Progenitor cell of endocrine pancreas (in vitro differentiated cells): ENCODE results near the gene KRT81. TPM values are rescaled to one million over a fixed set of nuclear protein-coding genes. Genes with fewer than 3 reads are reported as not detected.
A peak's percentile ranks its signal among the peaks of the same experiment; 100 is the strongest.

Experiments used
- DNase-seq: peaks from one replicate; pipeline ENCODE4 v3.0.0; 2021; ENCODE audit warnings: low spot score; ENCODE audit not compliant: unreplicated experiment
- H3K27ac Mint-ChIP-seq: 2 replicates; pipeline ENCODE4 v1.8.0; 2021; ENCODE audit warnings: mild to moderate bottlenecking, moderate library complexity, mixed read lengths
- H3K27me3 Mint-ChIP-seq: 2 replicates; pipeline ENCODE4 v1.8.0; 2021; ENCODE audit warnings: mixed read lengths
- H3K36me3 Mint-ChIP-seq: 2 replicates; pipeline ENCODE4 v1.8.0; 2022; ENCODE audit warnings: mixed read lengths; ENCODE audit not compliant: insufficient read depth
- H3K4me1 Mint-ChIP-seq: 2 replicates; pipeline ENCODE4 v1.8.0; 2021; ENCODE audit warnings: low read depth, mixed read lengths
- H3K4me3 Mint-ChIP-seq: 2 replicates; pipeline ENCODE4 v1.8.0; 2021; ENCODE audit warnings: low read depth, mild to moderate bottlenecking, moderate library complexity, mixed read lengths
- H3K9me3 Mint-ChIP-seq: 2 replicates; pipeline ENCODE4 v1.8.0; 2021; ENCODE audit warnings: low read depth, mixed read lengths
- total RNA-seq: library from RNA; stranded (reverse); gene quantifications from 2 replicates; pipeline ENCODE4 v1.2.1, GENCODE V29; 2021
- TF ChIP-seq, protein P1 (sequence below): fragments of 200-600 bp; sonication (generic); IDR thresholded peaks from one replicate; pipeline ENCODE4 v1.5.0; 2021; ENCODE audit warnings: antibody characterized with exemption, mild to moderate bottlenecking; ENCODE audit not compliant: unreplicated experiment

The KRT81 gene
- total RNA-seq, 1 donor from 2014 or later = not detected

DNA sequence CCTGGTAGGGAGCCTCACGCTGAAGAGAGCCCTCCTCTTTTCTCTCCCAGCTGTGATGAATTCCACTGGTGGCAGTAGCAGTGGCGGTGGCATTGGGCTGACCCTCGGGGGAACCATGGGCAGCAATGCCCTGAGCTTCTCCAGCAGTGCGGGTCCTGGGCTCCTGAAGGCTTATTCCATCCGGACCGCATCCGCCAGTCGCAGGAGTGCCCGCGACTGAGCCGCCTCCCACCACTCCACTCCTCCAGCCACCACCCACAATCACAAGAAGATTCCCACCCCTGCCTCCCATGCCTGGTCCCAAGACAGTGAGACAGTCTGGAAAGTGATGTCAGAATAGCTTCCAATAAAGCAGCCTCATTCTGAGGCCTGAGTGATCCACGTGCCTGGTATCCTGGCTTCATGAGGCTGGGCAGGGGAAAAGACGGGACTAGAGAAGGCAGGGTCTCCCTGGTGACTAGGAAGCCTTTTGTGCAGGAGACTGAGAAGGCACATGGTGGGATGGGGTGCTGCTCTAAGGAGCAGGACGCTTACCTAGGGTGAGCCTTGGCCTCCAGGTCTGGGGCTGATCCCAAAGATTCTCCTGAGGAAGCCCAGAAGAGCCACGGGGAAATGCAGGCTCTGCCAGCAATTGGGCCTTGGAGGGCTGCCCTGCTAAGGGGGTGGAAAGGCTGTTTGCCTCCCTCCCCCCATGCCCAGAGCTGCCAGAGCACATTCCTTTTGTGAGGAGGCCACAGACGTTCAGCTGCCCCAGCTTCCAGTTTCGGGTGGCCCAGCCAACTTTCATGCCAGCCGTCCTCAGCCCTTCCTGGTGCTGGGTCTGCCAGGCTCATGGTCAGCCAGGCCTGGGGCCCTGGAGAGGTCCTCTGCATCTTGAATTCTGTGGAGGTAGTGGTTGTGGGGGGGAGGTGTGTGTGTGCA is 42.5 kb downstream of the KRT81 start:
- H3K27ac Mint-ChIP-seq = no peak overlapping the region
- no peak for DNase-seq
- no peaks in the 10 kb centered on the region for H3K9me3 Mint-ChIP-seq
- H3K27me3 Mint-ChIP-seq = peaks cover 71% of the 10 kb centered on the region
- peaks cover 39% of the 10 kb centered on the region for H3K4me1 Mint-ChIP-seq
- no peaks in the 10 kb centered on the region for H3K36me3 Mint-ChIP-seq
- TF ChIP-seq, protein P1, sequence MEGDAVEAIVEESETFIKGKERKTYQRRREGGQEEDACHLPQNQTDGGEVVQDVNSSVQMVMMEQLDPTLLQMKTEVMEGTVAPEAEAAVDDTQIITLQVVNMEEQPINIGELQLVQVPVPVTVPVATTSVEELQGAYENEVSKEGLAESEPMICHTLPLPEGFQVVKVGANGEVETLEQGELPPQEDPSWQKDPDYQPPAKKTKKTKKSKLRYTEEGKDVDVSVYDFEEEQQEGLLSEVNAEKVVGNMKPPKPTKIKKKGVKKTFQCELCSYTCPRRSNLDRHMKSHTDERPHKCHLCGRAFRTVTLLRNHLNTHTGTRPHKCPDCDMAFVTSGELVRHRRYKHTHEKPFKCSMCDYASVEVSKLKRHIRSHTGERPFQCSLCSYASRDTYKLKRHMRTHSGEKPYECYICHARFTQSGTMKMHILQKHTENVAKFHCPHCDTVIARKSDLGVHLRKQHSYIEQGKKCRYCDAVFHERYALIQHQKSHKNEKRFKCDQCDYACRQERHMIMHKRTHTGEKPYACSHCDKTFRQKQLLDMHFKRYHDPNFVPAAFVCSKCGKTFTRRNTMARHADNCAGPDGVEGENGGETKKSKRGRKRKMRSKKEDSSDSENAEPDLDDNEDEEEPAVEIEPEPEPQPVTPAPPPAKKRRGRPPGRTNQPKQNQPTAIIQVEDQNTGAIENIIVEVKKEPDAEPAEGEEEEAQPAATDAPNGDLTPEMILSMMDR = no peak
- H3K4me3 Mint-ChIP-seq = no peak overlapping the region

- no peaks in the 10 kb centered on the region for H3K36me3 Mint-ChIP-seq
- no peaks in the 10 kb centered on the region for H3K9me3 Mint-ChIP-seq
- TF ChIP-seq, protein P1 = no peak
- peak overlapping the region; percentile 65 for H3K4me3 Mint-ChIP-seq
- no peak for DNase-seq
- H3K27ac Mint-ChIP-seq = peak overlapping the region; percentile 91
- H3K4me1 Mint-ChIP-seq = peaks cover 43% of the 10 kb centered on the region
- H3K27me3 Mint-ChIP-seq = peaks cover 67% of the 10 kb centered on the region
Observed at GRCh38 chr12:52247622-52248540, 43.5 kb downstream of the KRT81 start.

DNA sequence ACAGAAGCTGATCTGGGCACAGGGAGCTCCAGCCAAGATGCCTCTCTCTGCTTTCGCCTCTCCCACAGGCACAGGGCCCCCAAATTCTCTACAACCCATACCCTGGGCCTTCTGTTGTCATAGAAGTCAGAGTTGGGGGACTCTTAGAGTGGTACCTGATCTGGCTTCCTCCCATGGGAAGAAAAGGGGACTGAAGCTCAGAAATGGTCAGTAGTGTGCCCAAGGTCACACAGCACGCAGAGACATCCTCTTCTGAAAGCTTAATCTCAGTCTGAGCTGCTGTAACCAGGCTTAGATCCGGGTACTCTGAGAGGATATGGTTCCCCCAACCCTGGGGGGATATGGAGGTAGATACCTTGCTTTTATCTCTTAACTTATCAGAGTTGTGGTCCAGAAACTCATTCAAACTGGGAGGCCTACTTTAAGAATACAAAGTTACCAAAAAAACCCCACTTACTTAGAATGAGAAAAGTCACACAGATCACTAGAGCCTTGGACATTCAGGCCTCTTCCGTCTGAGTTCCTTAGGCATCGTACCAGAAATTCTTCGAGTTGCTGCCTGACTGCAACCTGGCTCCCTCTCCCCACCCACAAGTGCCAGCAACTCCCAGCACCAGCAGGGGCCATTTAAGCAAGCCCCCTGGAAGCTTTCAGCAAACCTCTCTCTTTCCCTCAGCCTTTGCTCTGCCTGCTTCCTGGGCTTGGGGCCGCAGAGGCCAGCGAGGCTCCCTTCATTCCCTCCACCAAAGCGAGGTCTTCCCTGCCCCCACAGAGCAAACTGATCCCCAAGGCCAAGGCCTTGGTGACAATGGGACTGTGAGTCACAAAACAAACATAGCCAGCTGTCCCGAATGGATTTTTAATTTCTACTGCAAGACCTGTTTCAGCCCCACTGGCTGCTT is 44.4 kb downstream of the KRT81 start:
- H3K36me3 Mint-ChIP-seq = no peaks in the 10 kb centered on the region
- H3K4me1 Mint-ChIP-seq = peaks cover 43% of the 10 kb centered on the region

DNA sequence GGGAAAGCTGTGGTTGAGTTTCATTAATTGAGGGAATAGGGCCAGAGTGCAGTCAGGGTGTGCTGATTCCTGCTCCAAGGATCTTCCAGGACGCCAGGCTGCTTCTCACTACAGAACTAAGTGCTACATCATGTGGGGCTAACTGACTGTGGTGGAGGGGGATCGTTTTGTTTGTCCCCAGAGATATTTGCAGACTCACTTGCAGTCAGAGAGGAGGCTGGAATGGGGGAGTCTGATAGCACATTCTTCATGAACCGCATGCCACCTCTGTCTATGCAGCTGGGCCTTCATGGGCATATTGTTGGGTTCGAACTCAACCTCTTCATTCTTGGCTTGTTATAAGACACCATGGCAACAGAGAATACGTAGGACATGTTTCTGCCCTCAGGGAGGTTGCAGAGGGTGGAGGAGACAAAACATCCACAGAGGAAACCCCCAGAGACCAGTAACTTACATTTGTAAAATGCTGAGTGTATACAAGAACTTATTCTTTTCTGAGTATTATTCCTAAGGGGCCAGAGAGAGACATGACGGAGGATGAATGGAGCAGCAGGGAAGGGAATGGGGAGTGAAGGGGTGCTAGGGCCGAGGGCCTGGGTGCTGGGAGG is 45.3 kb downstream of the KRT81 start:
- TF ChIP-seq, protein P1 = no peak
- peaks cover 52% of the 10 kb centered on the region for H3K27me3 Mint-ChIP-seq

More for the DNA sequence above, 44.4 kb downstream of the KRT81 start:
- Mint-ChIP-seq H3K9me3 (no peaks in the 10 kb centered on the region), H3K4me3 (peak overlapping the region; percentile 65), H3K27ac (peak overlapping the region; percentile 91), H3K27me3 (peaks cover 61% of the 10 kb centered on the region)
- no peak for DNase-seq
- TF ChIP-seq, protein P1 = no peak

More for the DNA sequence above, 45.3 kb downstream of the KRT81 start:
- Mint-ChIP-seq H3K4me1 (peaks cover 43% of the 10 kb centered on the region), H3K4me3 (no peak overlapping the region), H3K36me3 (no peaks in the 10 kb centered on the region), H3K27ac (peak overlapping the region; percentile 77), H3K9me3 (no peaks in the 10 kb centered on the region)
- DNase-seq = no peak
